Lung (tissue), 12 donors: Measurements from ENCODE around the gene HEXD. TPM values are rescaled to one million over a fixed set of nuclear protein-coding genes. Genes with fewer than 3 reads are reported as not detected.

Experiments used
- ATAC-seq: fragments of 200-7000 bp; cut with Tn5 transposase; one replicate; pipeline ENCODE4 v1.9.1; 2020; ENCODE audit warnings: moderate number of reproducible peaks; ENCODE audit not compliant: insufficient read depth, low FRiP score
- DNase-seq, 3 donors: peaks; one replicate each; pipeline ENCODE4 v3.0.0-alpha.2; 2013 to 2017
- H3K27ac ChIP-seq, 2 donors: one replicate each; pipeline ENCODE4 v1.5.1; 2013; ENCODE audit warnings: mild to moderate bottlenecking in 2 of 2, moderate library complexity in 2 of 2, control low read depth in 1 of 2, inconsistent platforms in 1 of 2, low read depth in 1 of 2, low read length in 1 of 2
- H3K27me3 ChIP-seq, 3 donors: one replicate each; pipeline ENCODE4 v1.5.1; 2013; ENCODE audit warnings: low read length in 2 of 3; ENCODE audit not compliant: control insufficient read depth in 3 of 3, insufficient read depth in 3 of 3
- H3K36me3 ChIP-seq, 4 donors: one replicate each; pipeline ENCODE4 v1.5.1; 2013; ENCODE audit warnings: low read length in 4 of 4, mild to moderate bottlenecking in 1 of 4, moderate library complexity in 1 of 4; ENCODE audit not compliant: control insufficient read depth in 4 of 4, insufficient read depth in 4 of 4
- H3K4me1 ChIP-seq, 5 donors: one replicate each; pipeline ENCODE4 v1.5.1; 2013; ENCODE audit warnings: low read length in 5 of 5, mild to moderate bottlenecking in 2 of 5, moderate library complexity in 1 of 5; ENCODE audit not compliant: control insufficient read depth in 5 of 5, insufficient read depth in 5 of 5
- H3K4me3 ChIP-seq: one replicate; pipeline ENCODE4 v1.5.1; 2013; ENCODE audit warnings: mild to moderate bottlenecking, control low read depth, moderate library complexity
- H3K9ac ChIP-seq, 2 donors: one replicate each; pipeline ENCODE4 v1.5.1; 2013; ENCODE audit warnings: low read length in 2 of 2, control low read depth in 1 of 2; ENCODE audit not compliant: insufficient read depth in 1 of 2
- H3K9me3 ChIP-seq, 4 donors: one replicate each; pipeline ENCODE4 v1.5.1; 2013; ENCODE audit warnings: low read length in 3 of 4, mild to moderate bottlenecking in 1 of 4, moderate library complexity in 1 of 4; ENCODE audit not compliant: control insufficient read depth in 4 of 4, insufficient read depth in 3 of 4
- CTCF ChIP-seq: IDR thresholded peaks from 2 replicates; pipeline ENCODE4 v1.5.1; 2012; ENCODE audit warnings: mild to moderate bottlenecking; ENCODE audit errors: control extremely low read depth, extremely low read depth
- WGBS, 2 donors: extraction: QIAGEN DNeasy Blood & Tissue Kit; methylation state at CpG; one replicate each; pipeline ENCODE4 v1.1.7; 2013; 5-methylcytosine and 5-hydroxymethylcytosine counted together
- polyA plus RNA-seq, 2 donors: library from polyadenylated mRNA; stranded (reverse); fragments of 200-250 nt; gene quantifications; one replicate each; pipeline ENCODE4 v1.2.1, GENCODE V29; 2013
- total RNA-seq, 2 donors: library from RNA; depleted of rRNA in 1 of 2; stranded (reverse); fragments of >200 nt in 1 of 2; gene quantifications; one replicate each; pipeline ENCODE4 v1.2.1, GENCODE V29; 2014 to 2021
- donor health status: control.
- donor health status: control.
- donor health status: Bipolar disorder and iron deficiency.
- donor health status: healthy.
- donor health status: DM: yes; HTN: yes; CAD: no.

Gene HEXD
- total and polyA plus RNA-seq, 4 donors: 28.4 to 57.3 (median 37.4) TPM

GRCh38 chr17:82415786-82416185 lies 2.4 kb upstream of the HEXD start:
- H3K27me3 ChIP-seq: no peaks in the 10 kb centered on the region
- no peak for ATAC-seq
- DNase-seq: no peak
- H3K4me1 ChIP-seq: peaks cover 0 to 17% (median 4%) of the 10 kb centered on the region in 5 donors
- WGBS, 2 donors: 89 to 94% methylated on average over 9 of the region's 9 CpGs
- H3K4me3 ChIP-seq: no peak overlapping the region
- H3K9me3 ChIP-seq: no peaks in the 10 kb centered on the region
- H3K9ac ChIP-seq: no peak overlapping the region
- no peak for TF ChIP-seq CTCF
- H3K27ac ChIP-seq: no peak overlapping the region
- peaks cover 0 to 10% (median 0%) of the 10 kb centered on the region in 4 donors for H3K36me3 ChIP-seq

GRCh38 chr17:82416264-82416663 lies 1.9 kb upstream of the HEXD start:
- no peak for DNase-seq

GRCh38 chr17:82416771-82417170 lies 1.4 kb upstream of the HEXD start:
- TF ChIP-seq CTCF: no peak
- ATAC-seq (no peak), DNase-seq (no peak)
- no peak overlapping the region for H3K4me3 ChIP-seq
- no peaks in the 10 kb centered on the region for H3K27me3 ChIP-seq
- no peak overlapping the region for H3K27ac ChIP-seq
- no peaks in the 10 kb centered on the region for H3K9me3 ChIP-seq
- H3K9ac ChIP-seq: no peak overlapping the region
- H3K4me1 ChIP-seq: peaks cover 0 to 17% (median 4%) of the 10 kb centered on the region in 5 donors
- peaks cover 0 to 16% (median 0%) of the 10 kb centered on the region in 4 donors for H3K36me3 ChIP-seq
- WGBS, 2 donors: 91 to 92% methylated on average over 6 of the region's 6 CpGs

More at GRCh38 chr17:82416264-82416663, 1.9 kb upstream of the HEXD start:
- peaks cover 0 to 17% (median 4%) of the 10 kb centered on the region in 5 donors for H3K4me1 ChIP-seq
- WGBS, 2 donors: 96 to 97% methylated on average over 4 of the region's 4 CpGs
- H3K36me3 ChIP-seq: peaks cover 0 to 14% (median 0%) of the 10 kb centered on the region in 4 donors
- H3K27me3 ChIP-seq: no peaks in the 10 kb centered on the region
- no peaks in the 10 kb centered on the region for H3K9me3 ChIP-seq
- no peak overlapping the region for H3K27ac ChIP-seq
- no peak overlapping the region for H3K4me3 ChIP-seq
- ATAC-seq: no peak
- TF ChIP-seq CTCF: no peak
- H3K9ac ChIP-seq: no peak overlapping the region

GRCh38 chr17:82419540-82419939 lies 1.4 kb downstream of the HEXD start:
- no peak overlapping the region for H3K4me3 ChIP-seq
- DNase-seq (no peak), ATAC-seq (no peak)
- WGBS, 2 donors: 45 to 53% methylated on average over 2 of the region's 2 CpGs
- H3K36me3 ChIP-seq: peaks cover 0 to 14% (median 3%) of the 10 kb centered on the region in 4 donors
- no peaks in the 10 kb centered on the region for H3K27me3 ChIP-seq
- H3K9me3 ChIP-seq: peaks cover 0 to 3% (median 0%) of the 10 kb centered on the region in 4 donors
- H3K27ac ChIP-seq: peak overlapping the region in 1 of 2 donors; percentile 62
- H3K9ac ChIP-seq: no peak overlapping the region
- H3K4me1 ChIP-seq: peaks cover 0 to 16% (median 4%) of the 10 kb centered on the region in 5 donors
- TF ChIP-seq CTCF: no peak
